ENCODE results near the gene GZF1. TPM values are rescaled to one million over a fixed set of nuclear protein-coding genes. Genes with fewer than 3 reads are reported as not detected.
A peak's percentile ranks its signal among the peaks of the same experiment; 100 is the strongest.

Gene GZF1
- total and polyA plus RNA-seq, 2 experiments from 2014 or later: 5.9 to 11.0 TPM

GRCh38 chr20:23399568-23400241 lies 37.7 kb downstream of the GZF1 start:
- H4K20me1 ChIP-seq (ENCODE audit: insufficient read depth): 0 out of 2 replicates have a peak, but pooled peaks cover 3% of the 10 kb centered on the region
- peaks cover 18% of the 10 kb centered on the region for H3K4me1 ChIP-seq (ENCODE audit: insufficient read depth)
- no peak overlapping the region for H3K4me3 ChIP-seq
- in situ Hi-C loops (cut with MboI): no loop called here
- H3K79me2 ChIP-seq (ENCODE audit: insufficient read depth): peaks cover 84% of the 10 kb centered on the region
- H3K9me3 ChIP-seq (ENCODE audit: low read depth): no peaks in the 10 kb centered on the region
- no peak overlapping the region for H2AFZ ChIP-seq
- WGBS, 2 experiments (ENCODE audit: low coverage in 1 of 2, low lambda C conversion rate in 2 of 2, missing lambda C conversion rate in 2 of 2): 48 to 55% methylated on average over 6 of the region's 6 CpGs
- H3K4me2 ChIP-seq (ENCODE audit: unreplicated experiment): peak overlapping the region; percentile 8
- no peak for TF ChIP-seq EZH2 (IDR thresholded peaks at IDR 0.05; ENCODE audit: insufficient read depth, poor library complexity, severe bottlenecking)
- no peaks in the 10 kb centered on the region for H3K9me2 ChIP-seq (ENCODE audit: insufficient read depth)
- peaks cover 15% of the 10 kb centered on the region for H3F3A ChIP-seq (ENCODE audit: insufficient read depth)
- no peaks in the 10 kb centered on the region for H3K36me3 ChIP-seq (ENCODE audit: low read depth)
- no peaks in the 10 kb centered on the region for H3K27me3 ChIP-seq (replicated peaks; ENCODE audit: insufficient read depth)
- H3K27ac ChIP-seq: peak overlapping the region; percentile 42
- DNase-seq: peak; percentile 80
- no peak overlapping the region for H3K9ac ChIP-seq

- peaks cover 18% of the 10 kb centered on the region for H3K4me1 ChIP-seq (ENCODE audit: insufficient read depth)
- H4K20me1 ChIP-seq (ENCODE audit: insufficient read depth): 0 out of 2 replicates have a peak, but pooled peaks cover 4% of the 10 kb centered on the region
- H2AFZ ChIP-seq: no peak overlapping the region
- no peak overlapping the region for H3K9ac ChIP-seq
- in situ Hi-C loops (cut with MboI): no loop called here
- H3F3A ChIP-seq (ENCODE audit: insufficient read depth): peaks cover 15% of the 10 kb centered on the region
- no peak overlapping the region for H3K4me3 ChIP-seq
- no peaks in the 10 kb centered on the region for H3K27me3 ChIP-seq (replicated peaks; ENCODE audit: insufficient read depth)
- DNase-seq: no peak
- no peaks in the 10 kb centered on the region for H3K9me3 ChIP-seq (ENCODE audit: low read depth)
- no peaks in the 10 kb centered on the region for H3K9me2 ChIP-seq (ENCODE audit: insufficient read depth)
- 96 to 98% methylated on average over 5 of the region's 5 CpGs for WGBS, 2 experiments (ENCODE audit: low coverage in 1 of 2, low lambda C conversion rate in 2 of 2, missing lambda C conversion rate in 2 of 2)
- H3K27ac ChIP-seq: no peak overlapping the region
- H3K79me2 ChIP-seq (ENCODE audit: insufficient read depth): peaks cover 87% of the 10 kb centered on the region
- no peaks in the 10 kb centered on the region for H3K36me3 ChIP-seq (ENCODE audit: low read depth)
- no peak for TF ChIP-seq EZH2phosphoT487 (IDR thresholded peaks at IDR 0.05; ENCODE audit: insufficient read depth, low read depth)
- no peak for TF ChIP-seq EZH2 (IDR thresholded peaks at IDR 0.05; ENCODE audit: insufficient read depth, poor library complexity, severe bottlenecking)
- no peak overlapping the region for H3K4me2 ChIP-seq (ENCODE audit: unreplicated experiment)
Measured at GRCh38 chr20:23401051-23401450, 39.1 kb downstream of the GZF1 start.

- H3K4me1 ChIP-seq (ENCODE audit: insufficient read depth): peaks cover 11% of the 10 kb centered on the region
- H3K27ac ChIP-seq: no peak overlapping the region
- DNase-seq: no peak
- H3K9ac ChIP-seq: no peak overlapping the region
- no peaks in the 10 kb centered on the region for H3K9me3 ChIP-seq (ENCODE audit: low read depth)
- H3F3A ChIP-seq (ENCODE audit: insufficient read depth): peaks cover 9% of the 10 kb centered on the region
- no peaks in the 10 kb centered on the region for H3K9me2 ChIP-seq (ENCODE audit: insufficient read depth)
- 77 to 83% methylated on average over 5 of the region's 5 CpGs for WGBS, 2 experiments (ENCODE audit: low coverage in 1 of 2, low lambda C conversion rate in 2 of 2, missing lambda C conversion rate in 2 of 2)
- peaks cover 9% of the 10 kb centered on the region; the same call in 1 of the 2 replicates for H4K20me1 ChIP-seq (ENCODE audit: insufficient read depth)
- no peak overlapping the region for H3K4me3 ChIP-seq
- TF ChIP-seq EZH2 (IDR thresholded peaks at IDR 0.05; ENCODE audit: insufficient read depth, poor library complexity, severe bottlenecking): no peak
- no peak for TF ChIP-seq EZH2phosphoT487 (IDR thresholded peaks at IDR 0.05; ENCODE audit: insufficient read depth, low read depth)
- H3K4me2 ChIP-seq (ENCODE audit: unreplicated experiment): no peak overlapping the region
- H3K36me3 ChIP-seq (ENCODE audit: low read depth): no peaks in the 10 kb centered on the region
- H2AFZ ChIP-seq: no peak overlapping the region
- in situ Hi-C loops (cut with MboI): no loop called here
- no peaks in the 10 kb centered on the region for H3K27me3 ChIP-seq (replicated peaks; ENCODE audit: insufficient read depth)
- H3K79me2 ChIP-seq (ENCODE audit: insufficient read depth): peaks cover 91% of the 10 kb centered on the region
Measured at GRCh38 chr20:23403751-23404150, 41.8 kb downstream of the GZF1 start.

- Histone ChIP-seq H3K27me3 (replicated peaks; ENCODE audit: insufficient read depth) (no peaks in the 10 kb centered on the region), H3K9me2 (ENCODE audit: insufficient read depth) (no peaks in the 10 kb centered on the region), H3K4me3 (no peak overlapping the region), H3F3A (ENCODE audit: insufficient read depth) (peaks cover 9% of the 10 kb centered on the region), H2AFZ (no peak overlapping the region), H3K9ac (no peak overlapping the region), H4K20me1 (ENCODE audit: insufficient read depth) (peaks cover 9% of the 10 kb centered on the region; the same call in 1 of the 2 replicates), H3K4me1 (ENCODE audit: insufficient read depth) (peaks cover 11% of the 10 kb centered on the region), H3K9me3 (ENCODE audit: low read depth) (no peaks in the 10 kb centered on the region), H3K27ac (no peak overlapping the region), H3K79me2 (ENCODE audit: insufficient read depth) (peaks cover 91% of the 10 kb centered on the region), H3K36me3 (ENCODE audit: low read depth) (no peaks in the 10 kb centered on the region), H3K4me2 (ENCODE audit: unreplicated experiment) (no peak overlapping the region)
- 43 to 49% methylated on average over 3 of the region's 3 CpGs for WGBS, 2 experiments (ENCODE audit: low coverage in 1 of 2, low lambda C conversion rate in 2 of 2, missing lambda C conversion rate in 2 of 2)
- DNase-seq: peak; percentile 81
- in situ Hi-C loops (cut with MboI): no loop called here
- TF ChIP-seq EZH2phosphoT487 (IDR thresholded peaks at IDR 0.05; ENCODE audit: insufficient read depth, low read depth) (no peak), EZH2 (IDR thresholded peaks at IDR 0.05; ENCODE audit: insufficient read depth, poor library complexity, severe bottlenecking) (no peak)
Measured at GRCh38 chr20:23404196-23404595, 42.2 kb downstream of the GZF1 start.

All from GM23248 (cell line).